HG03558 (cell line): ENCODE measurements around the gene ATF5.

Experiments
- ATAC-seq: cut with Tn5 transposase; IDR thresholded peaks from one replicate; pipeline ENCODE4 v1.9.1; 2021; ENCODE audit warnings: moderate number of reproducible peaks; ENCODE audit not compliant: unreplicated experiment; ENCODE audit errors: extremely low read depth

The ATF5 gene

DNA sequence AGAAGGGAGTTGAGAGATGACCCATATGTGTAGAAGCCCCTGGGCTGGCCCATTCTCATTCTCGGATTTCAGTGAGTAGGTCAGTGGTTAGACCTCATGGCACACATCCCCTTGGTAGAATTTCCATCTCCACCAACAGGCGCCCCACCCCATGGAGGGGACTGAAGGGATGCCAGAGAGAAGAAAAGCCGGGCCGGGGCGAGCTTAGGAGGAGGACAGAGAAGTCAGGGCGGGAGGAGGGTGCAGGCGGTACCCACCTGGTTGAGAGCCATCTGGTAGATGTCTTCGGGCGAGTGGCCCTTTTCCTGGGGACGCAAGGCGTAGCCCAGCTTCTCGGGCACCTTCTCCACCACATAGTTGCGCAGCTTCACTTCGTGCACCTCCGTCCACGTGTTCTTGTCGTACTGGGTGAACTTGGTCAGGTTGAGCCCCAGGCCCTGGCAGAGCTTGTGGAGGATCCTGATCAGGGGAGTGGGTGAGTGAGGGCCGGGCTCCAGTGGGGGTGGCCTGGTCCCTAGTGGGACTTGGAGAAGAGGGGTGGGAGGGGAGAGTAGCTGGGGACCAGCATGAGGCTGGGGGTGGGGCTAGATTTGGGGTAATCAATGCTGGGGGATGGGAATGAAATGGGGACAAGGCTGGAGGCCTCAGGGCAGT, 34.9 kb upstream of the ATF5 start:
- ATAC-seq, result no peak

DNA sequence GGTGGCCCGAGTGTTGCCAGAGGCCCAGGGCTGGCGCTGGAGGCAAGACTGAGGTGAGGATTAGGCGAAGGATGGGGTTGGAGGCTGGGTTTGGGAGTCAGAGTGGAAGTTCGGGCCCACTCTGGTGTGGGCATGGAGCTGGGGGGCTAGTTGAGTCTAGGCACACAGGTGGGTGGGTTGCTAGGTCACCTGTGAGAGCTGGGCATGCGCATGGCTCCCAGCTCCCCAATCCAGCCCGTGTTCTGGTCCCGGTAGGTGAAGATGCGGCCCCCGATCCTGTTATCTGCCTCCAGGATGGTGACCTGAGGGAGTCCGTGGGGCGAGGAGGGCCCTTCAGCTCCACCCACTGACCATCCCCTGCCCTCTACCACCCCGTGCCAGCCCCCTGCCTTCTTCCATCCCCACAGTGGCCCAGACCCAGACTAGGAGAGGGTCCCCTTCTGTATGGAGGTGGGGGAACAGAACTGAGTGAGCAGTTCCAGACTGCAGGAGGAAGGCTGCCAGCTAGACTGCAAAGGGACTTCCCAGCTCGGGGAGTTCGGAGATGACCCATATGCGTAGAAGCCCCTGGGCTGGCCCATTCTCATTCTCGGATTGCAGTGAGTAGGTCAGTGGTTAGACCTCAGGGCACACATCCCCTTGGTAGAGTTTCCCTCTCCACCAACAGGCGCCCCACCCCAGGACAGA, 34.0 kb upstream of the ATF5 start:
- ATAC-seq, result no peak

DNA sequence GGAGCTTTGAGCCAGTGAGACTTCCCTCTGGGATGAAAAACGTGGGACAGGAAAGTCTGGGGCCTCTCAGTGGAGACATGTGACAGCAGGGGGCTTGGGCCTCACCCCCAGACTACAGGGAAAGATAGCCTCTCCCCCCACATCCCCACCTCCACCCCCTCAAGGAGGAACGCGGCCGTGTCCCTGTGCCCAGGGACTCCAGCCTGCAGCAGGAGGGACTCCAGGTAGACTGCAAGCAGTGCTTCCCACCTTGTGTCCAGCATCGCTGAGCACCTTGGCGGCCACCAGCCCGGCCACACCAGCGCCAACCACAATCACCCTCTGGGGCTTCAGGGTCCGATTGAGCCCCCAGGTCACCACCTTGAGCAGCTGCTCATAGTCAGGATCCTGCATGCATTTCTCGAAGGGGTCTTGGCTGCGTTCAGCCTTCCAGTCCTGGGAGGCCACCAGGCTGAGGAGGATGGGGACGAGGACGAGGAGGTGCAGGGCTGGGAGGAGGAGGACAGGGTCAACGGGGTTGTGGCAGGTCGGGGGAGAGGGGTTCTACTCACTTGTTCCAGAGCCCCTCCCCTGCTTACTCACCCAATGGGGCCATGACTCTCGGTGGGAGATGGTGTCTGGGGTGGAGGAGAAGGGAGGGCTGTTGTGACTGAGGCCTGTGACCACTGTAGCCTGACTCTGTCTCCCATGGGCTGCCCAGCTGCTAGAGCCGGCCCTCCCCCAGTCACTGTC, 33.3 kb upstream of the ATF5 start:
- ATAC-seq, result no peak

GRCh38 chr19:49896863-49897621, 32.0 kb upstream of the ATF5 start, which contains the start of gene IL4I1:
Gene IL4I1, minus strand, starts transcription at chr19:49896887. Its CDS starts 727 bp downstream, at chr19:49896160.
- no peak for ATAC-seq

DNA sequence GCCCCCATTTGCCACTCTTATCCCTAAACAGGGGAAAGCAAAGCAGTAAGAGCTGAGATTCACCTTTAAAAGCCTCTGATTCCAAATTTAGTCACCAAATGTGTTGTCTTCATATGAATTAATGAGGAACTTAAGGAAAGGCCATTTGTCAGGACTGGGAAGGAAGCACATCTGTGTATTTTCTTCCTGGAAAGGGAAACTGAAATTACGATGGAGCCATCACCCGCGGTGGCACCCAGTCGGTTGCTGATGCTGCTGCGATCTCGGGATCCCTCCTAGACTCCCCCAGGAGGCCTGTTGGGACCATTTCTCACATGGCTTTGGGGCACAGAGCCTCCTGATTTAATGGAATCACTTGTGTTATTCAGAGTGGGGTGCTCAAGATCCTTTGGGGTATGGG, 24.9 kb upstream of the ATF5 start:
- ATAC-seq, result no peak

GRCh38 chr19:49906879-49907564, 22.0 kb upstream of the ATF5 start:
- ATAC-seq, result no peak

GRCh38 chr19:49907745-49908446, 21.1 kb upstream of the ATF5 start:
- no peak for ATAC-seq

DNA sequence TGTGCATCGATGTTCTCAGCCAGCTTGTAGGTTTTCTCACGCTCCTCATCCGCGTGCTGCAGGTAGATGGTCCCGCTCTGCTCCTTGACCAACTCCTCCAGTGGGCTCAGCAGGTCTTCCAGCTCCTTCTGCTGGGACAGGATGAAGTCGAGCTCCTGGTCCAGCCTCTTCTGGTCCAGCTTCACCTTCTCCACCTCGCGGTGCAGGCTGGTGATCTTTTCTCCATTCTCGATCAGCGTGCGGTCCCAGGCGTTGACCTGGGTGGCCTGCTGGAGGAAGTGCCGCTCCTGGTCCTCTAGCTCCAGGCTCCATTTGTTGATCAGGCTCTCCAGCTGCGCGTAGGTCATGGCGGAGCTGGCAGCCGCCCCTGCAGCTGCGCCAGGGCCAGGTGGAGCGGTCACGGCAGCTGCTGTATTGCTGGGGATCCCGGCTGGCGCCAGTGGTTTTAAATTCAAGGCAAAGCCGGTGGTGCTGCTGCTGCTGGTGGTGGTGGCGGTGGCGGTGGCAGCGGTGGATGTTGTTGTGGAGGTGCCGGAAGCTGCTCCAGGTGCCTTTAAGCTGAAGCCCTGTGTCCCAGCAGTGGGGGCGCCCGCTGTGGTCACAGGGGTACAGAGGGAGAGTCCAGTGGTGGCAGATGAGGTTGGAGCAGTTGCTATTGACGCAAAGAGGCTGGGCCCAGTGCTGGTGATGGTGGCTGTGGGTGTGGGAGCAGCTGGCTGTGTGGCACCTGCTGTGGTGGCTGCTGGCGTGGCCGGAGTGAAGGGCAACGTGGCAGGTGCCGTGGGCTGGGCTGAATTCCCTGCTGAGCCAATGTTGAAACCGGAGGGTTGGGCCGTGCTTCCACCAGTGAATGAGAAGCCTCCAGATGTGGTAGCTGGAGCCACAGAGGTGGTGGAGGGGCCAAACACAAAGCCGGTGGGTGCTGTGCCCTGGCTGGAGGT, 20.3 kb upstream of the ATF5 start:
- ATAC-seq, result no peak

GRCh38 chr19:49910179-49910578, 18.8 kb upstream of the ATF5 start:
- no peak for ATAC-seq

GRCh38 chr19:49911381-49912145, 17.4 kb upstream of the ATF5 start:
- no peak for ATAC-seq

- no peak for ATAC-seq
Observed at GRCh38 chr19:49912965-49913685, 15.9 kb upstream of the ATF5 start.

DNA sequence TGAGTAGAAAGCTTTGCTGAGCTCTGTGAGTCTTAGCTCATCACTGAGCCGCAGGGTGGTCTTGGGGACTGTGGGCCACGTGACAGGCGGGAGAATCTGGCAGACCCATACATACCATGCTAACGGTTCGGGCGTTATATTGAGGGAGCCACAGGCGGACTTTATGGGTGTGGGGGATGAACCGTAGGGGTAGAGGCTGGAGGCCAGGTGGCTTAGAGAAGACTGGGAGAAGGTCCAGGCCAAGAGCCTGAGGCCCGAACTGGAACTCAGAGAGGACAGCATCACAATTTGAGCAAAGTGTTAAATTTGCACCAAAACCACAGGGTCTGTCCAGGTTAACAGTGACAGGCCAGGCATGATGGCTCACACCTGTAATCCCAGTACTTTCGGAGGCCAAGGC, 15.3 kb upstream of the ATF5 start:
- no peak for ATAC-seq

DNA sequence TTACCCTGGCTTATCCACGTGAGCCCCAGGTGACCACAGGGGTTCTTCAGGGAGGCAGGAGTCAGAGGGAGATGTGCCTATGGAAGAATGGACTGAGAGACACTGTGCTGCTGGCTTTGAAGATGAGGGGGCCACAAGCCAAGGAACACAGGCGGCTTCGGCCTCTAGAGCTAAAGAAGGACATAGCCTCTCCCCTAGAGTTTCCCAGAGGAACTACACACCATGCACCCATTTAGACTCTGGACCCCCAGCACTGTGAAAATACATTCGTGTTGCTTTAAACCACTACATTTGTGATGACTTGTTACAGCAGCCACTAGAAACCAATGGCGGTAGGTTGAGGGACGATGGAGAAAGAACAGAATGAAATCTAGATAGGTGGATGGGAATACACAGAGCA, 13.7 kb upstream of the ATF5 start:
- ATAC-seq, result no peak

- no peak for ATAC-seq
Observed at GRCh38 chr19:49916839-49917733, 11.9 kb upstream of the ATF5 start.

- no peak for ATAC-seq
Observed at GRCh38 chr19:49918089-49918488, 10.9 kb upstream of the ATF5 start.
